H1 (cell line): ENCODE results near the gene DNAJB6. TPM values are rescaled to one million over a fixed set of nuclear protein-coding genes. Genes with fewer than 3 reads are reported as not detected.

ENCODE experiments used
- CTCF ChIA-PET: fragments of 300-600 bp; sonication (Branson Sonifier 250); formaldehyde crosslinking; loops from one replicate; lab custom pipeline; 2021; ENCODE audit not compliant: partially characterized antibody; lab: Charles Lee
- POLR2A ChIA-PET: fragments of 300-600 bp; sonication (Branson Sonifier 250); formaldehyde crosslinking; loops from one replicate; lab custom pipeline; 2021; ENCODE audit warnings: inconsistent platforms; ENCODE audit not compliant: partially characterized antibody; lab: Charles Lee
- DNase-seq, 2 experiments: peaks; one replicate each; pipeline versions ENCODE4 v3.0.0 to v3.0.0-alpha.2; 2010 to 2022; ENCODE audit warnings: low spot score in 2 of 2, low read depth in 1 of 2, mixed read lengths in 1 of 2
- FAIRE-seq: peaks from 2 replicates; lab custom pipeline; 2011; peaks lifted over from hg19 to GRCh38; lab: Jason Lieb, UNC
- H2AFZ ChIP-seq: 2 replicates; pipeline ENCODE4 v1.8.1; 2012; ENCODE audit warnings: low read length, inconsistent platforms
- H2AK5ac ChIP-seq: 2 replicates; pipeline ENCODE4 v1.6.1; 2013; ENCODE audit warnings: low read depth, low read length
- H2BK120ac ChIP-seq: replicated peaks from 2 replicates; pipeline ENCODE3; 2013; ENCODE audit warnings: low read depth, low read length, inconsistent platforms
- H2BK12ac ChIP-seq: 2 replicates; pipeline ENCODE4 v1.6.1; 2013; ENCODE audit warnings: low read depth, low read length
- H2BK15ac ChIP-seq: 2 replicates; pipeline ENCODE4 v1.6.1; 2013; ENCODE audit warnings: low read length
- H2BK20ac ChIP-seq: 2 replicates; pipeline ENCODE4 v1.6.1; 2013; ENCODE audit warnings: low read length
- H2BK5ac ChIP-seq: 2 replicates; pipeline ENCODE4 v1.6.1; 2013; ENCODE audit warnings: low read depth, low read length
- H3K14ac ChIP-seq: 2 replicates; pipeline ENCODE4 v1.6.1; 2013; ENCODE audit warnings: inconsistent platforms; ENCODE audit not compliant: insufficient read length
- H3K18ac ChIP-seq: 2 replicates; pipeline ENCODE4 v1.6.1; 2013; ENCODE audit warnings: low read length; ENCODE audit errors: extremely low read depth
- H3K23ac ChIP-seq: 2 replicates; pipeline ENCODE4 v1.6.1; 2013; ENCODE audit warnings: inconsistent platforms; ENCODE audit not compliant: insufficient read length
- H3K23me2 ChIP-seq: 2 replicates; pipeline ENCODE4 v1.6.1; 2013; ENCODE audit warnings: low read depth, low read length
- H3K27ac ChIP-seq: 2 replicates; pipeline ENCODE4 v1.6.1; 2011; ENCODE audit warnings: low read depth, low read length, inconsistent platforms
- H3K27me3 ChIP-seq, 4 experiments: replicated peaks in 1 of 4; 1 replicate in 1 of 4; 2 replicates in 3 of 4; pipeline versions ENCODE4 v1.6.1 to v1.8.1; 2011 to 2013; ENCODE audit warnings: low read length in 3 of 4, mild to moderate bottlenecking in 3 of 4, inconsistent platforms in 2 of 4, mixed read lengths in 2 of 4, moderate library complexity in 1 of 4; ENCODE audit not compliant: control insufficient read depth in 3 of 4, insufficient read depth in 3 of 4; ENCODE audit errors: extremely low read depth in 1 of 4
- H3K36me3 ChIP-seq, 4 experiments: 2 replicates each; pipeline versions ENCODE4 v1.6.1 to v1.8.1; 2011 to 2013; ENCODE audit warnings: mild to moderate bottlenecking in 4 of 4, low read length in 3 of 4, moderate library complexity in 2 of 4, control low read depth in 1 of 4, inconsistent platforms in 1 of 4; ENCODE audit not compliant: insufficient read depth in 4 of 4, control insufficient read depth in 2 of 4
- H3K4ac ChIP-seq: replicated peaks from 2 replicates; pipeline ENCODE3; 2013; ENCODE audit warnings: low read length, low read depth, mixed read lengths, inconsistent platforms; ENCODE audit not compliant: insufficient read length
- H3K4me1 ChIP-seq, 4 experiments: replicated peaks in 1 of 4; 1 replicate in 1 of 4; 2 replicates in 3 of 4; pipeline versions ENCODE4 v1.6.1 to v1.8.1; 2011 to 2013; ENCODE audit warnings: low read length in 3 of 4, inconsistent platforms in 2 of 4, mixed read lengths in 1 of 4; ENCODE audit not compliant: insufficient read depth in 4 of 4, control insufficient read depth in 3 of 4
- H3K4me2 ChIP-seq, 2 experiments: 2 replicates each; pipeline versions ENCODE4 v1.6.1 to v1.8.1; 2011 to 2013; ENCODE audit warnings: low read depth in 2 of 2, low read length in 2 of 2, control low read depth in 1 of 2, inconsistent platforms in 1 of 2, mild to moderate bottlenecking in 1 of 2; ENCODE audit not compliant: insufficient read depth in 1 of 2
- H3K4me3 ChIP-seq, 4 experiments: fragments of 200-600, 300-600 bp in 1 of 4; sonication (generic), shearing (Covaris generic), sonication (Bioruptor Twin) in 1 of 4; 2 replicates each; pipeline versions ENCODE4 v1.5.1 to v1.8.1; 2011 to 2016; ENCODE audit warnings: low read length in 4 of 4, low read depth in 3 of 4, control low read depth in 2 of 4, inconsistent platforms in 2 of 4, mild to moderate bottlenecking in 2 of 4, mixed read lengths in 1 of 4, moderate library complexity in 1 of 4; ENCODE audit not compliant: insufficient read depth in 2 of 4; ENCODE audit errors: extremely low read depth in 1 of 4
- H3K56ac ChIP-seq: replicated peaks from 2 replicates; pipeline ENCODE3; 2013; ENCODE audit warnings: low read depth, mild to moderate bottlenecking, mixed read lengths, low read length, inconsistent platforms; ENCODE audit not compliant: insufficient read length
- H3K79me1 ChIP-seq: 2 replicates; pipeline ENCODE4 v1.6.1; 2013; ENCODE audit warnings: low read depth, low read length, control low read depth
- H3K79me2 ChIP-seq, 2 experiments: 2 replicates each; pipeline versions ENCODE4 v1.6.1 to v1.8.1; 2012 to 2013; ENCODE audit warnings: low read length in 2 of 2, mild to moderate bottlenecking in 2 of 2, inconsistent platforms in 1 of 2; ENCODE audit not compliant: insufficient read depth in 2 of 2, control insufficient read depth in 1 of 2
- H3K9ac ChIP-seq, 4 experiments: replicated peaks in 1 of 4; 1 replicate in 1 of 4; 2 replicates in 3 of 4; pipeline versions ENCODE4 v1.6.1 to v1.8.1; 2011 to 2013; ENCODE audit warnings: low read depth in 3 of 4, low read length in 3 of 4, control low read depth in 2 of 4, mild to moderate bottlenecking in 2 of 4, moderate library complexity in 2 of 4, inconsistent platforms in 1 of 4; ENCODE audit errors: extremely low read depth in 1 of 4
- H3K9me3 ChIP-seq, 2 experiments: 2 replicates each; pipeline versions ENCODE4 v1.6.1 to v1.8.1; 2012 to 2013; ENCODE audit warnings: mild to moderate bottlenecking in 2 of 2, moderate library complexity in 2 of 2, control low read depth in 1 of 2, inconsistent platforms in 1 of 2, low read depth in 1 of 2, low read length in 1 of 2, mixed read lengths in 1 of 2; ENCODE audit not compliant: insufficient read depth in 2 of 2
- H4K20me1 ChIP-seq, 2 experiments: replicated peaks in 1 of 2; 2 replicates each; pipeline versions ENCODE3 to v1.8.1; 2011 to 2013; ENCODE audit warnings: inconsistent platforms in 2 of 2, low read length in 2 of 2, mild to moderate bottlenecking in 1 of 2; ENCODE audit not compliant: insufficient read depth in 2 of 2, control insufficient read depth in 1 of 2
- H4K5ac ChIP-seq: 2 replicates; pipeline ENCODE4 v1.6.1; 2013; ENCODE audit warnings: low read length, low read depth, mixed read lengths, inconsistent platforms; ENCODE audit not compliant: insufficient read length
- H4K8ac ChIP-seq: 2 replicates; pipeline ENCODE4 v1.8.0; 2013; ENCODE audit warnings: mild to moderate bottlenecking, moderate library complexity, low read length, inconsistent platforms; ENCODE audit not compliant: insufficient read depth; ENCODE audit errors: extremely low read depth
- H4K91ac ChIP-seq: replicated peaks from 2 replicates; pipeline ENCODE3; 2013; ENCODE audit warnings: low read length, mixed read lengths, inconsistent platforms; ENCODE audit not compliant: insufficient read length
- BCL11A ChIP-seq, 2 experiments: IDR thresholded peaks; one replicate each; pipeline ENCODE4 v1.6.1; 2011; ENCODE audit warnings: low read depth in 2 of 2, low read length in 2 of 2, mild to moderate bottlenecking in 2 of 2
- BRCA1 ChIP-seq: IDR thresholded peaks from 2 replicates; pipeline ENCODE4 v1.6.1; 2012; ENCODE audit warnings: low read depth, low read length, improper control_type of control experiment
- CHD2 ChIP-seq: IDR thresholded peaks from 2 replicates; pipeline ENCODE4 v1.6.1; 2012; ENCODE audit warnings: low read length, improper control_type of control experiment
- CREB1 ChIP-seq: IDR thresholded peaks from 2 replicates; pipeline ENCODE4 v1.6.1; 2012; ENCODE audit warnings: inconsistent platforms
- EZH2 ChIP-seq: fragments of 200-600 bp; sonication (generic); IDR thresholded peaks from 2 replicates; pipeline ENCODE4 v1.7.1; 2012; ENCODE audit warnings: low read depth, mild to moderate bottlenecking, moderate library complexity, low read length, inconsistent platforms; ENCODE audit not compliant: severe bottlenecking
- SP1 ChIP-seq: IDR thresholded peaks from 2 replicates; pipeline ENCODE4 v1.6.1; 2011; ENCODE audit warnings: low read depth, low read length
- SUZ12 ChIP-seq: fragments of 200-600 bp; sonication (generic); IDR thresholded peaks from 2 replicates; pipeline ENCODE4 v1.6.1; 2012; ENCODE audit warnings: mild to moderate bottlenecking, inconsistent platforms, low read length, moderate library complexity, mixed read lengths
- TAF1 ChIP-seq: IDR thresholded peaks from 2 replicates; pipeline ENCODE4 v1.6.1; 2011; ENCODE audit warnings: mild to moderate bottlenecking, low read depth, low read length
- TEAD4 ChIP-seq: IDR thresholded peaks from 2 replicates; pipeline ENCODE4 v1.6.1; 2012; ENCODE audit warnings: low read depth, low read length, inconsistent platforms, mixed read lengths
- WGBS, 2 experiments: shearing (Covaris generic) in 1 of 2; methylation state at CpG; one replicate each; pipeline versions ENCODE4 v1.1.6 to v1.1.7; 2013 to 2015; ENCODE audit warnings: low lambda C conversion rate in 2 of 2, mixed read lengths in 2 of 2, inconsistent platforms in 1 of 2, low coverage in 1 of 2, missing lambda C conversion rate in 1 of 2; ENCODE audit not compliant: insufficient replicate concordance in 2 of 2, insufficient coverage in 1 of 2, insufficient read length in 1 of 2; ENCODE audit errors: extremely low coverage in 1 of 2, missing lambda C conversion rate in 1 of 2; 5-methylcytosine and 5-hydroxymethylcytosine counted together
- polyA plus RNA-seq, 7 experiments: library from polyadenylated mRNA; depleted of rRNA in 3 of 7; stranded (reverse) in 5 of 7; unstranded in 2 of 7; fragments of >200 nt in 5 of 7; fragments of 200-250 nt in 2 of 7; gene quantifications; 1 replicate in 5 of 7; 2 replicates in 1 of 7; 4 replicates in 1 of 7; pipeline versions ENCODE4 v1.2.1 to v1.2.3, GENCODE V29; 2011 to 2013; ENCODE audit warnings: missing spikeins in 2 of 7, mixed read lengths in 2 of 7
- total RNA-seq: library from RNA; stranded (reverse); fragmentation: NEBNext Ultra II Directional; extraction: Animal tissue kit (Norgen Biotek cat#: 25700); gene quantifications from 2 replicates; pipeline ENCODE4 v1.2.1, GENCODE V29; 2021

Gene DNAJB6
- total and polyA plus RNA-seq, 2 of the 8 experiments (the other 6 are each of a cell fraction or from before 2014, with no cell fraction given) = 166 to 295 TPM

DNA sequence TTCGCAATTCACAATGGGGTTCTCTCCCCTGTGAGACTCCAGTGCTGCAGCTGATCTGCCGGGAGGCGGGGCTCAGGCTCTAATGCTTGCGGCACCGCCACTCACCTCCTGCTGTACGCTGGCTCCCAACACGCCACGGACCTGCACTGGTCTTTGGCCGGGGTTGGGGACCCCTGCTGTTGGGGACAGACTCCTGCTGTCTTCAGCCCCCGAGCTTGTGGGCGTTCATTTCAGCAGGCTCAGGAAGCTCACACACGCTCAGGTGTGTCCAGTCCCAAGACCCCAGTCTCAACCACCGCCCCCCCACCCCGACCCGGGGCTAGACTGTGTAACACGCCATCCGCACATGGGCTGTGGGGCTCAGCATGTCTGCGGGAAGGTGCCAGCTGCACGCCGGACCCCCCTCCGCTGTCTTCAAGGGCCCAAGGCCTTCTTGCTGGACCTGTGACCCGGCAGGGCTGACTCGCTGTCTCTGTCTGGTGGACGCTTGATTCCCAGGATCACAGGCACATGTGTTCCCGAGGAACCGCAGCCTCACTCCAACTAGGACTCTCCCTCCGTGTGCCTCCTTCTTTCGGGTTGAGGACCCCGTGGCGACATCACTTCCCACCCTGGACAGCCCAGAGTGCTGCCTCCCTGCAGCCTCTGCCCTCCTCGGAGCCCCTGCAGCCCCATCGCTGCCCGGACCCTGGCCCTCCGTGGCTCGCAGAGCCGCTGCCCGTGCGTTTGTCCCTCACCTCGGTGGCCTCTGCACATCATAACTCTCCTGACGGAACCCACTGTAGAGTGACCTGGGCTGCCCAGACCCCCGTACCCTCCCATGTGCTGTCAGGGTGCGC lies 106.4 kb downstream of the DNAJB6 start:
- H2AFZ ChIP-seq = no peak overlapping the region
- no peaks in the 10 kb centered on the region for H3K79me1 ChIP-seq
- no peak overlapping the region for H2BK20ac ChIP-seq
- no peak overlapping the region for H2BK120ac ChIP-seq
- no peaks in the 10 kb centered on the region for H3K36me3 ChIP-seq
- no peak overlapping the region for H3K27ac ChIP-seq
- CTCF ChIA-PET = interaction anchor here (0.7 to 1.3 kb wide), 2 partner anchors 9 to 59 kb away, joined by 3 read pairs; no protein-coding TSS in a partner anchor
- TF ChIP-seq SUZ12 (no peak), EZH2 (no peak), BCL11A (IDR thresholded peaks at IDR 0.05; ENCODE audit: low read depth in 2 of 2, low read length in 2 of 2) (no peak), BRCA1 (no peak), TAF1 (no peak), TEAD4 (no peak), CREB1 (no peak), CHD2 (no peak), SP1 (no peak)
- TF ChIP-seq, all 59 proteins: peak for 0
- no peak overlapping the region for H3K18ac ChIP-seq
- H3K9me3 ChIP-seq = peaks cover 16 to 26% of the 10 kb centered on the region in 2 experiments
- no peak overlapping the region for H2AK5ac ChIP-seq
- no peak overlapping the region for H3K9ac ChIP-seq
- H3K4me3 ChIP-seq = no peak overlapping the region
- no peak overlapping the region for H3K4ac ChIP-seq
- H4K20me1 ChIP-seq = no peaks in the 10 kb centered on the region
- no peak overlapping the region; the same call in 1 of the 2 replicates for H4K8ac ChIP-seq
- WGBS, 2 experiments = 97% methylated on average over 41 of the region's 42 CpGs; no CpG with 5 or more reads in 1 of the 2 experiments
- no peak overlapping the region for H2BK12ac ChIP-seq
- no peak overlapping the region for H2BK5ac ChIP-seq
- H3K23ac ChIP-seq = no peak overlapping the region
- H3K27me3 ChIP-seq = peaks cover 0 to 2% (median 0%) of the 10 kb centered on the region in 4 experiments; a peak in 1 of 7 replicates
- no peak overlapping the region for H4K5ac ChIP-seq
- H3K79me2 ChIP-seq = no peaks in the 10 kb centered on the region
- no peaks in the 10 kb centered on the region for H3K23me2 ChIP-seq
- H2BK15ac ChIP-seq = no peak overlapping the region
- no peak overlapping the region for H3K56ac ChIP-seq
- FAIRE-seq (no peak), DNase-seq (peak in 1 of 2 experiments; percentile 35)
- no peak overlapping the region for H3K4me2 ChIP-seq
- POLR2A ChIA-PET = no interaction called here
- no peaks in the 10 kb centered on the region for H3K4me1 ChIP-seq
- no peak overlapping the region for H3K14ac ChIP-seq
- H4K91ac ChIP-seq = no peak overlapping the region
